Measurements from ENCODE around the gene TYW1.
"Not testable (repeated sequence)": the region's sequence is repeated elsewhere in the genome, so short reads cannot be mapped to it uniquely, and the experiment has no call there.

DNA sequence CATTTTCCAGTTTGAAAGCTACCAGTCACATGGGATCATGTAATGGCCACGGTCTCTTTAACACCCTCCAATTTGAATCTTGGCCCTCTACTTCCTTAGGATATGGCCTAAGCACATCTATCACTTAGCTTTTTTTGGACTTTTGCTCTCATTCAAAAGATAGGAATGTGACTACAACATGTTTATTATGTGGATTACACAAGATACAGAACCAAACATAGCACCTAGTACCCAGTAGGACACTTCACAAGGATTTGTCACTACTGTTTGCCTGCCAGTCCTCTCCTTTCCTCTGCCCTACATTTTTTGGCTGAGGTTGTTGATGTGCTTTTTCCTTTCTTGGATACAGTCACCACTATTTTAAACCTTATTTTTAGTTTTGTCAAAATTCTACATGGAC lies 233.4 kb downstream of the TYW1 start:
- not testable (repeated sequence) for TF ChIP-seq BHLHE40 (IDR thresholded peaks at IDR 0.05; ENCODE audit: borderline replicate concordance); FOXA1 (IDR thresholded peaks at IDR 0.05); SUZ12 (IDR thresholded peaks at IDR 0.05); NFRKB (IDR thresholded peaks at IDR 0.05); ARNT (IDR thresholded peaks at IDR 0.05); SP1 (IDR thresholded peaks at IDR 0.05); TARDBP (IDR thresholded peaks at IDR 0.05); ZNF384 (IDR thresholded peaks at IDR 0.05); ELF4 (IDR thresholded peaks at IDR 0.05); L3MBTL2 (conservative IDR thresholded peaks at IDR 0.05); CTBP1 (IDR thresholded peaks at IDR 0.05; ENCODE audit: borderline replicate concordance); FOXM1 (IDR thresholded peaks at IDR 0.05; ENCODE audit: borderline replicate concordance); PKNOX1 (IDR thresholded peaks at IDR 0.05); LEF1 (IDR thresholded peaks at IDR 0.05; ENCODE audit: borderline replicate concordance)
